Glomerular visceral epithelial cell (primary cell): ENCODE measurements around the gene MAGEB2.
"Not testable (repeated sequence)": the region's sequence is repeated elsewhere in the genome, so short reads cannot be mapped to it uniquely, and the experiment has no call there.

Source experiments
- DNase-seq: peaks from one replicate; pipeline ENCODE4 v3.0.0-alpha.2; 2016; ENCODE audit errors: extremely low spot score

MAGEB2 gene, protein sequence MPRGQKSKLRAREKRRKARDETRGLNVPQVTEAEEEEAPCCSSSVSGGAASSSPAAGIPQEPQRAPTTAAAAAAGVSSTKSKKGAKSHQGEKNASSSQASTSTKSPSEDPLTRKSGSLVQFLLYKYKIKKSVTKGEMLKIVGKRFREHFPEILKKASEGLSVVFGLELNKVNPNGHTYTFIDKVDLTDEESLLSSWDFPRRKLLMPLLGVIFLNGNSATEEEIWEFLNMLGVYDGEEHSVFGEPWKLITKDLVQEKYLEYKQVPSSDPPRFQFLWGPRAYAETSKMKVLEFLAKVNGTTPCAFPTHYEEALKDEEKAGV

DNA sequence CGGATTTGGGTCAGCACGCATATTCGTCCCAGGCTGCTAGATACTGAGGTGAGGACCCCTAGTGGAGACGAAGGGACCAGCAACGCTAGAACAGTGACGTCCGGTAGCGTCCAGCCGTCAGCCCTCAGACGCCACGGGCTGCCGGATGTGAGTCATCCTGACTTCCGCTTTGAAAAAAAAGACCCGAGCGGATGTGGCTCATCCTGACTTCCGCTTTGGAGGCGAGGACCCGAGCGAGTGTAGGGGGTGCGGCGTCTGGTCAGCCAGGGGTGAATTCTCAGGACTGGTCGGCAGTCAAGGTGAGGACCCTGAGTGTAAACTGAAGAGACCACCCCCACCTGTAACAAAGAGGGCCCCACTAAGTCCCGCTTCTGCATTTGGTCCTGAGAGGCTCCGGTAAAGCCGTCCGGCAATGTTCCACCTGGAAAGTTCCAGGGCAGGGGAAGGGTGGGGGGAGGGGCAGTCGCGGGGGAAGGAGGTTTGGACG is at the start of gene MAGEB2:
Gene MAGEB2, plus strand, starts transcription at position 207 of the 487 bp plus-strand sequence. CDS start 3,018 bp downstream, outside the sequence.
- no peak for DNase-seq

DNA sequence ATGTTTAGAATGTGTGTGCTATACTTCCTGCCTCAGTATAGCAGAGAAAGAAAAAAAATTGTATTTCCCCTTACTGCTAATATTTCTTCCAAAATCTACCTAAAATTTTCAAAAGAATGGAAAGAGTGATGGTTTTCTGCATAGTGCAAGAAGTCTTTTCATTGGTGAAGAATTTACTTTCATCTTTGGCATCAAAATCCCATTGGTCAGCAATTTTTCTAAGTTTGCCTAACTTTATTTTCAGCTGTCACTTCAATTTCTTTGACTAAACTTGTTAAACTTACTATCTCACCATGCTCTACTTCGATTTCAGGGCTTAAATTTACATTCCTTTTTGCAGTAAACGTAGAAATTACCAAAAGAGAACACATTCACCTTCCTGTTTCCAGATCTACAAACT is 44.5 kb upstream of the MAGEB2 start:
- no peak for DNase-seq

DNA sequence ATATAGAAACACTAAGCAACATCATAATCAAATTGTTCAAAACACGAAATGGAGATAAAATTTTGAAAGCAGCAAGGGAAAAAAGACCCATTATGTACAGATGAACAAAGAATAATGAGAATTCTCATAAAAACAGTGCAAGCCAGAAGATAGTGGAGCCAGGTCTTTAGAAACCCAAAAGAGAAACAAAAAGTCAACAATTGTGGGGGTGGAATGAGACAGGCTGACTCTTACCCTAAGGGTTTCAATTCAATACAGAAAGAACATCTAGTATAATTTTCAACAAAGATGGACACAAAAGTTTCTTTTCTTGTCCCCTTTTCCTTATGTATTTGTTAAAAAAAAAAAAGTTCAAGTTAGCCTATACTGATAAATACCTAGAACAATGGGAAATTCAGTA is 34.0 kb upstream of the MAGEB2 start:
- DNase-seq, result no peak

DNA sequence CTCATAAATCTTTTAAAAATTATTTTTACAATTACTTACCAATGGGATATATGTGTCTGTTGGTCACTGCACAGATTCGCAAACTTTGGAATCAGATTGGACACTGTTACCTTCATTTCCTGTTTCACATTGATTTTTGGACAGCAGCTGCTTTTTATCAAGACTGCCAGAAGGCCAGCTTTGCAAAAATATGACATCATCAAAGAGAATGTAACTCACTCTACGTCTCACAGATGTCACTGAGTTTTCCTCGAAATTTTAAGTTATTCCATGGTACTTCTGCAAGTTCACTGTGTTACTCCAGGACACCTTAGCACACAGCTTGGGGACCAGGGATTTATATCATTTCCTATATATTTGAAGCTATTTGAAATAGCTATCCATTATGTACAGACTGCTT is 31.8 kb upstream of the MAGEB2 start:
- DNase-seq, result no peak

DNA sequence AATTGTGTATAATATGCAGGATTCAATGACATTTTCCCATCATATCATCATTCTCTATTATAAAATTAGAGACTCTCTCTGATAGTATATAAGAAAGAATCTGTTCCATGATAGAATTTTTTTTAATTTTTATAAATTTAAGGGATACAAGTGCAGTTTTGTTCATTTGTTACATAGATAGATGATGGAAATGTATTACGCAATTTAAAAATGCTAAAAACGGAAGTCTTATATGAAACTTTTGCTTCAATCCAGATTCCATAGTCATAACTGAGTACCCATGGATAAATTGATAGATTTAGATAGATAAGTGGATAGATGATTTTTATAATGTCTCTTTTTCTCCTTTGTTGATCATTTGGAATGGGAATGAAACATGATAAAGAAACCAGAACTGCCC is 24.9 kb upstream of the MAGEB2 start:
- no peak for DNase-seq

DNA sequence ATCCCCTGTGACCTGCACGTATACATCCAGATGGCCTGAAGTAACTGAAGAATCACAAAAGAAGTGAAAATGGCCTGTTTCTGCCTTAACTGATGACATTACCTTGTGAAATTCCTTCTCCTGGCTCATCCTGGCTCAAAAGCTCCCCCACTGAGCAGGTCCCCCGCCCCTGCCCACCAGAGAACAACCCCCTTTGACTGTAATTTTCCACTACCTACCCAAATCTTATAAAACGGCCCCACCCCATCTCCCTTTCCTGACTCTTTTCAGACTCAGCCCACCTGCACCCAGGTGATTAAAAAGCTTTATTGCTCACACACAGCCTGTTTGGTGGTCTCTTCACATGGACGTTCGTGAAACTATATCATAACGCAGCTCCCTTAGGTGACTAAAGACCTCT is 21.5 kb upstream of the MAGEB2 start:
- not testable (repeated sequence) for DNase-seq

DNA sequence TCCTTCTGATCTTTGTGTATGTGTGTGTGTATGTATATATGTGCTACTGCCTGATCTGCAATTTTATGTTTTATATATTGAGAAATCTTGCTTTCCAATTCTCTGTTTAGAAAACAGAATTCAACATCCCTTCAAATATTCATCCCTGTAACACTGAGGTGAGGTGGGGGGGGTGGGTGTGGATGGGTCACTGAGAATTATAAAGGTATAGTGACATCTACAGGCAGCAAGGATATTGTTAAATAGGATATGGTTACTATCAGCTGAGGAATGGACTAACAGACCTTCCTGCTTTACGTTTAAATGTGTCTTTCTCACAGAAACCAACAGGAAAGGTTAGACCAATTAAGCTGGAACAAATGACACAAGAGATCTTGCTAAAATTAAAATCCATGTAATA is 19.0 kb upstream of the MAGEB2 start:
- DNase-seq, result peak; percentile 4

DNA sequence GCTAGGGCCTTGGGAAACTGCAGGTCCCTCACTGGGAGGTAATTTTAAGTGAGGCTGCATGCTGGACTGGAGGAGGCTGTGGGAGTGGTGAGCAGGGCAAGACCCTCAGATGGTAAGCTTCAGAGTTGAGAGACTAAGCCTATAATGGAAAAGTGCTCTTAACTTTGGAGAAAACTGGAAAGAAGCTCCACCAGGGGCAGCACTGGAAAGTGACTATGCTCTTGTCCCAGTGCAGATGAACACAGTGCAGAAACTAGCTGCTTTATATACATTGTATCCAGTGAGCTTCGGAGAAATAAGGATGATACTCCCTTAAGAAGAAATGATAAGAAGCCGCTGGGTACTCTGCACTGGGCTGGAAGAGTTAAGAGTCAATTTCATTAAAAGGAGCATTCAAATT is 3.2 kb upstream of the MAGEB2 start:
- DNase-seq, result no peak

DNA sequence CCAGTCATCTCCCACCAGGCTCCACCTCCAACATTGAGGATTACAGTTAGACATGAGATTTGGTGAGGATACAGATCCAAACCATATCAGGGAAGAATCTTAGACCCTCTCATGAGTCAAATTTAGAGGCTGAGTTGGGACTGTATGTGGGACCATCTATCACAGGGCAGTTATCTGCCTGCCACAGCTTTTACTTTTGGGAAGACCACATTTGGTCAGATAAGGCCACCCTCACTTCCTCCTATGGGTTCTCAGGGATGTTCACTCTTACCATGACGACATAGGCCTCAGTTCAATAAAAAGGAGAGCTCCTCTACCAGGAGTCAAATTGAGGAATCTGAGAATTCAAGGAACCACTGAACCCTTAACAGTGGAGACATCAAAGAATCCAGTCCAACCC is 2.1 kb downstream of the MAGEB2 start:
- no peak for DNase-seq

DNA sequence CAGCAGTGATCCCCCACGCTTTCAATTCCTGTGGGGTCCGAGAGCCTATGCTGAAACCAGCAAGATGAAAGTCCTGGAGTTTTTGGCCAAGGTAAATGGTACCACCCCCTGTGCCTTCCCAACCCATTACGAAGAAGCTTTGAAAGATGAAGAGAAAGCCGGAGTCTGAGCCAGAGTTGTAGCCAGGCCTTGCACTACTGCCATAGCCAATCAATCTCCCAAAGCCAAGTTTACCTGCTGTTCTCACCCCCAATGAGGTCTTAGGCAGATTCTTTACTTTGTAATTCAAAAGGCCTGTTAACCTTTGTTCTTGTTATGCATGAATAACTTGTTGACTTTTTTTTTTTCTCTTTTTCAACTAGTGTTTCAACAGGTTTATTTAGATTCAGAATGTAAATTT is 4.0 kb downstream of the MAGEB2 start:
- DNase-seq, result no peak

DNA sequence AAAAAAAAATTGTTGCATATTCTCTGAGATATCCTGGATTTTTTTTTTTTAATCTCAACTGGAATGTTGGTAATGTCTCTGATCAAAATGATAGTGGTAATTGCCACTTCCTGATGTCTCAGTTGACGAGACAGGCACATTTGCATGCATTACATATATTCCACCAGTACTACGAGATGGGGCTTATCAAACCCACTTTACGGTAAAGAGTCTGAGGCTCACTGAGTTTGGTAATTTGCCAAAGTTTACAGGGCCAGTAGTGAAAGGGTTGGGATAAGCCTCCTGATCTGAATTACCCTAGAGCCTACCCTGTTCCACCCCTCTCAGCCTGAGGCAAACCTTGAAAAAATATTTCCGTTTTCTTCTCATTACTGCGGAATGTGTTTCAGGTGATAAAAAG is 5.3 kb downstream of the MAGEB2 start:
- DNase-seq, result no peak

DNA sequence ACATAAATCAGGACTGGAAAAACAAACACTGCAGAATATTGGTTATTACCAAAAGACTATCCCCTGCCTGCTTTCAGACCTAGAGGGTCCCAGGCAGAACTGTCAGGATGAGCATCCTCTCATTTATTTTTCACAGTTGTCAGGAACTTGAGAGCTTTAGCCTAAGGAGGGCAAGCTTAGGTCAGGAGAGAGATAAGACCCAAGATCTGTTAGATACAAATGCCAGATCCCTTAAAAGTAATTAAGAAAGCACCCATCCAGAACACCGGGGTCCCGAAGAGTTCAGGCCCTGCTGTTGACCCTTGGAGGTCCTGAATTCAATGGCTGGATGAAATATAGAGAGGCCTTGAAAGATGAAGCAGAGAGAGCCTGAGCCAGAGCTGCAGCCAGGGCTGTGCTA is 9.2 kb downstream of the MAGEB2 start:
- no peak for DNase-seq

DNA sequence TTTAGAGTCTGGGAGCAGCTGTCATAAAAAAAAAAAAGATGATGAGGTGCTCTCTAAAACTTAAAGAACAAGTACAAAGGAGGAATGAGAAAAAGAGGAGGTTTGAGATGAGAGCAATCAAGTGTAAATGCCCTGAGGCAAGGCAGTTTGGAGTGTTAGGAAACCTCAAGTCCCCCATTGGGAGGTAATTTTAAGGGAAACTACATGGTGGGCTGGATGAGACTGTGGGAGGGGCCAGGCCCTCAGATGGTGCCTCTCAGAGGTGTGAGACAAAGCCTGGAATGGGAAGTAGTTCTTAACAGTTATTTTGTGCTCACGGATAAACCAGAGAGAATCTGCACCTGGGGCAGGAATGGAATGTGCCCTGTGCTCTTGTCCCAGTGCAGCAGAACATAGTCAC is 13.2 kb downstream of the MAGEB2 start:
- no peak for DNase-seq

DNA sequence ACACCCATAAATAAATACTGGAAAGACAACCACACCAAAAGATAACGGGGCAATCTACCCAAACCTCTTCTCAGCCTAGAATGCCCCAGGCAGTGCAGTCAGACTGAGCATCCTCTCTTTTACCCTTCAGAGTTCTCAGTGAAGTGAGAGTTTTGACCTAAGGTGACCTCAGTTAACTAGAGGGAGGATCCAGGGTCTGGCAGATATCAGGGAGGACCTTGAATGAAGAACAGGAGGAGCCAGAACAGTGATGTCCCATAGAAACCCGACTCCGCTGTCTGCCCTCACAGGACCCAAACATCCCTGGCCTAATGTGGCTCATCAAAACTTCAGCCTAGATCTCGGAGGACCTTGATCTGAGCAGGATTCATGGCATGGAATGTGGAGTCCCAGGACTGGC is 15.0 kb downstream of the MAGEB2 start, which contains the start of gene MAGEB3:
Gene MAGEB3, plus strand, starts transcription at position 263 of the 400 bp plus-strand sequence. CDS start 5,268 bp downstream, outside the sequence.
- DNase-seq, result no peak

DNA sequence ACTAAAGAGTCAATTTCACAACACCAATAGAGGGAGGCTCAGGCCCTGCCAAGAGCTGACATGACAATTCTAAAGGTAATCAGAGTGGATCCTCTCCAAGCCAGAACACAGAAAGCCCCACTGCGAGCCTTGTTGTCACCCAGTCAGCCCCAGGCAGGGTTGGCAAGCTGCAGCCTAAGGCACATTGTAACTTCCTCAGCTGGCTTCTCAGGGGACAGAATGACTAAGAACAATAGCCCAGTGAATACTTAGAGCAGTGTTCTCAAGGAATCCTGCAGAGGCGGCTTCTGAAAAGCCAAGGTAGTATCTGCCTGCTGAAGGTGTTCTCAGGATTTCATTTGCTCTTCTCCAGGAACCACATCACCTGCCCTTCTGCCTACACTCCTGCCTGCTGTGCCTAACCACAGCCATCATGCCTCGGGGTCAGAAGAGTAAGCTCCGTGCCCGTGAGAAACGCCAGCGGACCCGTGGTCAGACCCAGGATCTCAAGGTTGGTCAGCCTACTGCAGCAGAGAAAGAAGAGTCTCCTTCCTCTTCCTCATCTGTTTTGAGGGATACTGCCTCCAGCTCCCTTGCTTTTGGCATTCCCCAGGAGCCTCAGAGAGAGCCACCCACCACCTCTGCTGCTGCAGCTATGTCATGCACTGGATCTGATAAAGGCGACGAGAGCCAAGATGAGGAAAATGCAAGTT is 26.5 kb downstream of the MAGEB2 start, which contains the start of gene MAGEB4:
Gene MAGEB4, plus strand, starts transcription at position 277 of the 692 bp plus-strand sequence. Its CDS starts 136 bp downstream, at position 413.
- DNase-seq, result no peak

DNA sequence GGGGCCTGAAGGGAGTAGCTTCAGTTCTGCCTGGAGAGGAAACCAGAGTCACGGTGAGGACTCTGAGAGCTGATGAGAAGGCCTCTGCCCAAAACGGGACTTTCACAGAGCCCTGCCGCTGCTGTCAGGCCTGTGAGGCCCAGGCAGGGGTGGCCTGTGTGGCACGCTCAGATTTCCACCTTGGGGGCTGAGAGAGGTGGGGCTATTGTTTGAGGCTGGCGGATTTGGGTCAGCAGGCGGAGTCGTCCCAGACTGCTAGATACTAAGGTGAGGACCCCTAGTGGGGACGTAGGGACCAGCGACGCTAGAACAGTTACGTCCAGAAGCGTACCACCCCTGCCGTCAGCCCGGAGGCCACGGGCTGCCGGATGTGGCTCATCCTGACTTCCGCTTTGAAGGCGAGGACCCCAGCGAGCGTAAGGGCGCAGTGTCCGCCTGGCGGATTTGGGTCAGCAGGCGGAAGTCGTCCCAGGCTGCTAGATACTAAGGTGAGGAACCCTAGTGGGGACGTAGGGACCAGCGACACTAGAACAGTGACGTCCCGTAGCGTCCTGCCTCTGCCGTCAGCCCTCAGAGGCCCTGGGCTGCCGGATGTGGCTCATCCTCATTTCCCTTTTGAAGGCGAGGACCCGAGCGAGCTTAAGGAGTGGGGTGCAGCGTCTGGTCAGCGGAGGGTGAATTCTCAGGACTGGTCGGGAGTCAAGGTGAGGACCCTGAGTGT is 31.6 kb downstream of the MAGEB2 start, which contains the start of gene MAGEB1:
Gene MAGEB1, plus strand, starts transcription at position 378 of the 721 bp plus-strand sequence. CDS start 3,348 bp downstream, outside the sequence.
- no peak for DNase-seq

DNA sequence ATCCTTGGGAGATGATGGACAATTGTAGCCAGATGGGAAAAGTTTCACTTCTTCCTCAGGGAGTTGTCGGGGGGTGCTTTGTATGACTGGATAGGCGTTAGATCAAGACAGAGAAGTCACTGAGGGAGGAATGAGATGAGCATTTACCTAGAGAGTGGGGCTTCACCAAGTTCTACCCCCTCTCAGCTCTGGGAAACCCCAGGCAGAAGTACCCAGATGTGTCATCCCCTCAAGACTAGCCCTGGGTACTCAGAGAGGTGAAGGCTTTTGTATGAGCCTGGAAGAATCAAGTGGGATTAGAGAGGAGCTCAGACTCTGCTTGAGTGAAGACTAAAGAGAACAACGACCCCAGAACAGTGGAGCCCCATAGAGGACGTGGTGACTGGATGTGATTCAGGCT is 33.5 kb downstream of the MAGEB2 start:
- no peak for DNase-seq

DNA sequence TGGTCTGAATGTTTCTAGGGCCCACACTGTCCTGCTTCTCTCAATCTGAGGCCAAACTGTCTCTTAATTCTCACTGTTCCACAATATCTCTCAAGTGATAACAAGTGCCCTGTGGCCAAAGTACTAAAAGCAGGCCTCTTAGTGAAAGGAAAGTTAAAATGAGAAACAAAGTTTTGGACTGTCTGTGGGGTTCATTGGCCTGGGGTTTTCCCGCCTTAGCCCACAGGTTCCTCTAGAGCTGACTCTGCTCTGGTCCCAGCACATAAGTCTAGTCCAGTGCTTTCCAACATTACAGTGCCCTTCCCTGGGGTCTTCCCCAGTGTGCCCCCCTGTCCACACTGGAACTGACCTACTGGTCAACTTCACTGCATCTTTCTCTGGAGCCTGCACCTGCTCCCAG is 37.9 kb downstream of the MAGEB2 start:
- no peak for DNase-seq

DNA sequence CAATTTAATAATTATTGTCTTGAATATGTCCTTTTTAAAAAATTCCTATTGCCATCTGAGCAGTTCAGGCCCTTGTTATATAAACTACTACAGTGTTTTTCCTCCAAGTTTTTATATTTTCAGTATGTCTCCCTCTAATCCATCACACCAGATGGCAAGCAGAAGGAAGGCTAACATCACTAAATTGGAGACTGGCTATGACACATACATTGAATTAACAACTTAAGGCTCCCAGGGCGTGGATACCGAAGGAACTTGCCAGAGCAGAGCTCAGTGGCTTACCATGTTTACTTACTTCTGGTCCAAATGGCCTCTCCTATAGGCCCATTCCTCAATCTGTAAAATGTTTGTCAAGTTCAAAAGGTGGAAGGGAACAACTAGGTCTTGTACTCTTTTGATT is 44.6 kb downstream of the MAGEB2 start:
- DNase-seq, result no peak

DNA sequence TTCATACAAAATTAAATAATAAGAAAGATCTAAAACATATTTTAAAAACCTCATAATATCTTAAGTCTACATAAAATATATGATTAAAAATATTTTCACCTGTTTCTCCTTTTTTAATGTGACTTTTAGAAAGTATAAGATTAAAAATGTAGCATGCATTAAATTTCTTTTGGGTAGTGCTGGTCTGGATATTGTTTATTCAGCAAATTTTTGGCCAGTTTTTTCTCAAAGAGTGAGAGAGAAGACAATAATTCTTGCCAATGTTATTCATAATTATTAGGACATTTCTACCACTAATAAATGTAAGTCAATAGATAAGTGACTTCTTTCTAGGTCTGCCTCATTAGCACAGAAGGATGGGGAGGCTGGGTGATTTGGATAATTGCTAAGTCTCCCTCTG is 45.6 kb downstream of the MAGEB2 start:
- DNase-seq, result no peak

DNA sequence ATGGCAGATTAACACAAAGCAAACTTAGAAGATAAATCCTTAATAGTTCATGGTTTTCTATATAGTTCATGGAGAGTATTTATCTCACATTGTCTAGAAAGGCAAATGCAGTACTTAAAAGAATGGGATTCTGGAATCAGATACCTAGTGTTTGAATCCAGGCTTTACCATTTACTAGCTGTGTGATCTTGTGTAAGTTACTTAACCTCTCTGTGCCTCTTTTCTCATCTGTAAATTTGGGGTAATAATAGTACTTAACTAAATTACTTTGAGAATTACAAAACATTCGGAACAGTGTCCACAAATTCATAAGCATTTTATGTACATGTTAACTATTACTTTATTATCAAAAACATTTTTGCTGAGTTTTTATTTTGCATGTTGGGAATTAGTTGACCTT is 47.4 kb downstream of the MAGEB2 start:
- DNase-seq, result no peak
